AG20443 (cell line): ENCODE results near the gene DIRAS1.

Experiments used
- DNase-seq: peaks from one replicate; pipeline ENCODE4 v3.0.0; 2012; ENCODE audit warnings: low spot score, mixed read lengths

Gene DIRAS1, protein sequence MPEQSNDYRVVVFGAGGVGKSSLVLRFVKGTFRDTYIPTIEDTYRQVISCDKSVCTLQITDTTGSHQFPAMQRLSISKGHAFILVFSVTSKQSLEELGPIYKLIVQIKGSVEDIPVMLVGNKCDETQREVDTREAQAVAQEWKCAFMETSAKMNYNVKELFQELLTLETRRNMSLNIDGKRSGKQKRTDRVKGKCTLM

DNA sequence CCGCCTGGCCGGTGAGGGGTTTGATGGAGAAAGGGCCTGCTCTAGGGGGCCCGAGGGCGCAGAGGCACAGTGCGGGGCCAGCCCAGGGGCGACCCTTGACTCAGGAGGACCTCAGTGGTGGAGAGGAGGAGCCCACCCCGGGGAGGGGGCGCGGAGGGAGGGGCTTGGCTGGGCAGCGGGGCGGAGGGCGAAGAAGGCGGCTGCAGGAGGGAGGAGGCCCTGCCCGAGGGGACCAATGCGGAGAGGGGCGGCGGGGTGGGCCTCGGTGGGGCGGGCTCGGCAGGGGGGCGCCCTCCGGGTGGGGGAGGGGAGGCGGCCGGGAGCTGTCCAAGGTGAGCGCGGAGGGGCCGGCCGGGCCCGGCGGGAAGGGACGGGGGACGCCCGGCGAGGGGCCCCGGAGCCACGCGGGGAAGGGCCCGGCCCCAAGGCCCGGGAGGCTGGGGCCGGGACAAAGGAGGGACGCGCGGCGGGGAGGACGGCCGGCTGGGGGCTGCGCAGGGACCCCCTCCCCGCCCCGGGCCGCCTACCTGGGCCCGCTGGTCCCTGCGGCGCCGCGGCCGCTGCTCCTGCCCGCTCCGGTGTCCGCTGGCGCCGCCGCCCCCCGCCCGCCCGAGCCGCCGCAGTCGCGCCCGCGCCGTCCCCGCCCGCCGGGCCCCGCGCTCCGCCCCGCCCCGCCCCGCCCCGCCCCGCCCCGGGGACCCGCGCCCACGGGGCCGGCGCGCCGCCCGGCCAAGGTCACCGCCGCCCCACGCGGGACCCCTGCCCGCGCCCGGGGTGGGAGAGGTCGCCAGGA, at the start of gene DIRAS1:
TSS of gene DIRAS1 (minus strand) at position 596 of the 793 bp plus-strand sequence. CDS start 3,566 bp downstream, outside the sequence.
- DNase-seq: peak; percentile 63

DNA sequence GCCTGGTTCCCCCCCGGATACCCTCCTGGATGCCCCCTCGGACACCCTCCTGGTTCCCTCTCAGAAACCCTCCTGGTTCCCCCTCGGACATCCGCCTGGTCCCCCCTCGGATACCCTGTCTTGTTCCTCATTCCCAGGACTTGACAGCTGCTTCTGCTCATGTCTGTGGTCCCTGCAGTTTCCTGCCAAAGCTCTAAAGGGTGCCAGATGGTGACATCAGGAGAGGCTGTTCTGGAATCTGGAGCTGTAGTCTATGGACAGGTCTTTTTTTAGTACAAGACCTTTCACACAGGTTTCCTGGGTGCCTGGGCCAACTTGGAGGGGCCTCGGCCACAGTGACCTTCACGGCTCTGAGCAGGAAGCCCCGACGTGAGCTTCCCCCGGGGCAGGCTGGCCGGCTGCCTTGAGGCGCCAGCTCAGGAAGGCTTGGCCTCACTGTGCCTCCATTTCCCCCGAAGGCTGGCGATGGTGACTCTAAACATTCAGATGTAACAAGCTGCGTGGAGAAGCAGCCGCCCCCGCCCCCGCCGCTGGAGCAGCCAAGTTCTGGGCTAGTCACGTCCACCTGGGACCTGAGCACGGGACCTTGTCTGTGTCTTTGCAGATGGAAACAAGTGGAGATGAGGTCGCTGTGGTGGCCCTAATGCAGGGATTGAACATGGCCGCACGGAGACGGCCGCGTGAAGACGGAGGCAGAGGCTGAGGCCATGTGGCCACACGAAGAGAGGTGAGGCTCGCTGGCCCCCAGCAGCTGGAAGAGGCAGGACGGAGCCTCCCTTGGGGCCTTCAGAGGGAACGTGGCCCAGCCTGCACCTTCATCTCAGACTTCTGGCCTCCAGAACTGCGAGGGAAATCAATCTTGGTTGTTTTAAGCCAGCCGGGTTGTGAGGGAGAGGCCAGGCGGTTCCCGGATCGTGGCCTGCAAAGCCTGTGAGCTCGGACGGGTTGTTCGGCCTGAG, 49.2 kb upstream of the DIRAS1 start:
- peak; percentile 50 for DNase-seq

DNA sequence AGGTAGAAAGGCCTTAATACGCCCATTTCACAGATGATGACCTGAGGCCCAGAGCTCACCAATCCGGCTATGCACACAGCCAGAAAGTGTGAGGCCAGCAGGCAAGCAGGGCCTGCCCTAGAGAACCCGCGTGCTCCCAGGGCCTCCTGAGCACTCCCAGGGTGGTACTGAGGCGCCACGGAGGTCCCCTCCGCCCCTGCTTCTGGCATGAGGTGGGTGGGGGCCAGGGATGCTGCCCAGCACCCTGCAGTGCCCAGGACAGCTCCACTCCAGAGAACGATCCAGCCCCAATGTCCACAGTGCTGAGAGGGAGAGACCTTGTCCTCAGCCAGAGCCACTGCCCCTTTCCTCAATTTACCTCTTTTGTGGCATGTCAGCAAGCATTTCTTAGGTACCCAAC, 48.0 kb upstream of the DIRAS1 start:
- DNase-seq: no peak

DNA sequence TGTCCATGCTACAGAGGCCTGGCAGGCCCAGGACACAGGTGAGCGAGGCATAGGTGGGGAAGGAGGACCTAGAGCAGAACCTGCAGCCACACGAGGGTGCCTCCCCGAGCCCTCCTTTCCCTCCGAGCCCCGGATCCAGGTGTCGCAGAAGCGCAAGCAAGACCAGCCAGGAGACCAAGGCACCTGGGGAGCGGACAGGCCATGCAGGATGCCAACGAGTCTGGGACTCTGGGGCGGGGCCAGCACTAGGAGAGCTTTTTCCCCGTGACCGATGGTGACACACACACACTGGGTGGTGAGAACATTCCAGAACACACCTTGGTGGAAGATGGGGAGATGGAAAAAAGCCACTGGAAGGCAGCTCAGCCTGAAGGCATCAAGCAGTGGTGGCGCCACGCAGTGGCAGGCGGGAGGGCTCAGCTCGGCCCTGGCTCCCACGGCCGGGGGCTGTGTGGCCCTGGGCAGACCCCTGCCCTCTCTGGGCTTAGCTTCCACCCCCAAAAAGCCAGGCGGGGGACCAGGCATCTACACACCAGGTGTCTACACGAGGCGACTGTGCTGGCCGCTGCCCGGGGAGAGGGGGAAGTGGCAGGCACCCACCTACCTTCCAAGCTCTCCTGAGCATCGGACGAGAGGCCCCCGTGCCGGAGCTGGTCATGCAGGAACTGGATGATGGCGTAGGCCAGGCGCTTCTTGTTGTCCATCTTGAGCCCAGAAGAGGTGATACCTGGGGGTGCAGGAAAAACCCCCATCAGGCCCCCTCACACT, 47.4 kb upstream of the DIRAS1 start:
- DNase-seq: no peak

DNA sequence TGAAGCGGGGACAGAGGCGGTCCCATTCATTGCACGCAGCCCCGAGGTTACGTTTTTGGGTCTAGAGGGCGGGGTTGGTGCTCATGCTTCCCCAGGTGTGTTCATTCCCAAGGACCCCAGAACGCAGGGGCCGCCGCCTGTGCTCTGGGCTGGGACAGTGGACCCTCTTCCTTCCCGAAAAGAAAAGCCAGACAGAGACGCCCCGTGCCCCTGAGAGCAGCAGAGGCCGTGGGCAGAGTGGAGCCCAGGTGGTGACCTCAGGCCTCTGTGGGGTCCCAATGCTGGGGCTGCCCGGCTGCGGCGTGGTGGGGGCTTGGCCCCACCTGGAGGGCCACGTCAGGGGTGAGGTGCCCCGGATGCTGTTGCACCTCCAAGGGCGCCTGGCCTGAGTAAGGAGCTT, 46.5 kb upstream of the DIRAS1 start:
- DNase-seq: no peak

DNA sequence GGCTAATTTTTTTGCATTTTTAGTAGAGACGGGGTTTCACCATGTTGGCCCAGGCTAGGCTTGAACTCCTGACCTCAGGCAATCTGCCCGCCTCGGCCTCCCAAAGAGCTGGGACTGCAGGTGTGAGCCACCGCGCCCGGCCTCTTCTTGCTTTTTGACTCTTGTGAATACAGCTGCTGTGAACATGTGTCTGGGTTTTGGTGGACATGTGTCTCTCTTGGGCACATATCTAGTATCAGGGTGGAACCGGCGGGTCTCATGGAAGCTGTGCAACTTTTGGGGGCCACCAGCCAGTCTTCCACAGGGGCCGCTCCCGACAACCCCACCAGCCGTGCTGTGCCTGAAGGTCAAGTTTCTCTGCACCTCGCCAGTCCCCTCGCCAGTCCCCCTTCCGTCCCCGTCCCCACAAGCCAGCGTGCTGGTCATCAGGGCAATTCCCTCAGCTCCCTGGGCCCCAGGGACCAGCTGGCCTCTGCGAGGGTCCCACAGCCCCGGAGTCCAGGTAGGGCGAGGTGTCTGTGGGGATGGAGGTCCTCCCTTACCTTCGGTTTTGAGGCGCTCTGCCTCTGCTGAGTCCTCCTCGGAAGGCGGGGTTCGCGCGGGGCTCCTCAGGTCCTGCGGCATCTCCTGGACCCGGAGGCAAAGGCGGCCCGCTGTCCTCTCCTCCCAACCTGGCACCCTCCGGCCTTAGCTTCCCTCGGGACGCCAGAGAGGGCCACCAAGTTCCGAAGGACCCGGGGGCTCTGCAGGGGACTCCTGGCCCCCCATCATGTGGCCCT, 45.6 kb upstream of the DIRAS1 start:
- DNase-seq: no peak

DNA sequence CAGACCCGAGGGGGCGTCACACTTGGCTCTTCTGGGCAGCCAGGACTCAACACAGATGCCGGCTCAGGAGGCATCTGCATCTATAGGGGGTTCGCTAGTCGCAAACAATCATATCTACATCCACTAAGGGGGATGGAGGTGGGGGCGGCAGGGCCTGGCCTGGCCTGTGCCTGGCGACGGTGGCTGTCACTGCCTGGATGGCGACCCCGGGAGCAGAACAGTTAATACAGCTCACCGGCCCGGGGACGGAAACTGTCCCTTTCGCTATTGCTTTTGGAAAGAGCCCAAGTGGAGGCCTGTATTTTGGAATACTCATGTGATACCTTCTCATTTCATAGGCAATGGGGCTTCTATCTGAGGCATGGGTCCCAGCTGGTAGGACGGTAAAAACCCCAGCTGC, 44.2 kb upstream of the DIRAS1 start:
- DNase-seq: no peak

DNA sequence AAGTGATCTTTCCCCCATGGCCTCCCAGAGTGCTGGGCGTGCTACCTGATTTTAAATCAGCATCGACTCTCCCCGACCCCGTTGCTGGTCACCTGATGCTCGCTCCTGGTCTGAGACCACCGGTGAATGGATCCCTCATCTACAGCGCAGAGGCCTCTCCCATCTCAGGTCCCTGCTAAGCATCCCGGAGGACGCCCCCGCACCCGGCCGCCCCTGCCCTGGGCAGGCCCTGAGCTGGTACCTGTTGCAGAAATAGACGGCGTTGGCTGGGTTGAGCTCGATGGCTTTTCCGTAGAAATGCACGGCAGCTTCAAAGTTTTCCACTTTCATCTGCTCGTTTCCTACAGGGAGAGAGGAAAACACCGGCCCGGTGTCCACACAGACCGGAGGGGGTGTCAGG, 43.8 kb upstream of the DIRAS1 start:
- no peak for DNase-seq

DNA sequence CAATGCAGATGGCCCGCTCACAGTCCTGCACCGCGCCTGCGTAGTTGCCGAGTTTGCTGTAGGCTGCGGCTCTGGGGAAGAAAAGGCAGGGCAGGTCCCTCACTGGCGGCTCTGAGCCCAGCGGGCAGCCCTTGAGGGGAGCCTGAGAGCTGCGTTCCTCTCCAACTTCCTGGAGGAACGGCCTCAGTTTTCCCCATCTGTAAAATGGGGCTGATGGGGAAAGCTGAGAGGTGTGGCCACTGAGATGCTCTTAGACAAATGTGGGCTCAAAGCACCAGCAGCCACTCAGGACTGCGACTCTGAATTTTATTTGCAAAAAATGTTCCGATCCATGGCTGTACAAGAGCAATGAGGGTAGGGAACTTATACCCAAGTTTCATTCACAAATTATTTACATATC, 42.5 kb upstream of the DIRAS1 start:
- no peak for DNase-seq

DNA sequence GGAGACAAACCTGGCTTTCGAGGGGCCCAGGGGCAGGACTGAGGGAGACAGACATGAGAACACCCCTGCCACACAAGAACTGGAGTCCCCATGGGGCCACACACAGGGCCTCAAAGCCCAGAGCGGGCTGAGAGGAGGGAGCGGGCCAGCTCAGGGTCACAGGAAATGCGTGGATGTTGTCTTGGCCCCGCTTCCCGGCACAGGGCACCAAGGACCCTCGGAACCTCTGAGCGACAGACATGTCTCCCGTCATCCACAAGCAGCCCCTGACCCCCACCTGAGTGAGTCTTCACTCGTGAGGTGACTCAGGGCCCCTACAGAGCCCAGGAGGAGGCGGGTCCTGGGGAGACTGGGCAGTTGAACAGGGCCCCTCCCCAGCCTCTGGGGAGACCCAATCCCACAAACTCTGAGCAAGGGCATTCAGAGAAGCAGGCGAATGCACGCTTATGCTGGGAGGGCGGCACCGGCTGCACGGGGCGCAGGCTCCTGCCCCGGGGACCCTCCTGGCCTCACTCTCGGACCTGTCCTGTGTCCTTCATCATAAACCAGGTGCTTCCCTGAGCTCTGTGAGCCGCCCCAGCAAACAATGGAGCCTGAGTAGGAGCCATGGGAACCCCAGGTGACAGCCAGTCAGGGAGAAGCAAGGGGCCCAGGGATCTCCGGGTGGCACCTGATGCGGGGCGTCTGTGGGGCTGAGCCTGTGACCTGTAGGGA, 41.8 kb upstream of the DIRAS1 start:
- DNase-seq: no peak

DNA sequence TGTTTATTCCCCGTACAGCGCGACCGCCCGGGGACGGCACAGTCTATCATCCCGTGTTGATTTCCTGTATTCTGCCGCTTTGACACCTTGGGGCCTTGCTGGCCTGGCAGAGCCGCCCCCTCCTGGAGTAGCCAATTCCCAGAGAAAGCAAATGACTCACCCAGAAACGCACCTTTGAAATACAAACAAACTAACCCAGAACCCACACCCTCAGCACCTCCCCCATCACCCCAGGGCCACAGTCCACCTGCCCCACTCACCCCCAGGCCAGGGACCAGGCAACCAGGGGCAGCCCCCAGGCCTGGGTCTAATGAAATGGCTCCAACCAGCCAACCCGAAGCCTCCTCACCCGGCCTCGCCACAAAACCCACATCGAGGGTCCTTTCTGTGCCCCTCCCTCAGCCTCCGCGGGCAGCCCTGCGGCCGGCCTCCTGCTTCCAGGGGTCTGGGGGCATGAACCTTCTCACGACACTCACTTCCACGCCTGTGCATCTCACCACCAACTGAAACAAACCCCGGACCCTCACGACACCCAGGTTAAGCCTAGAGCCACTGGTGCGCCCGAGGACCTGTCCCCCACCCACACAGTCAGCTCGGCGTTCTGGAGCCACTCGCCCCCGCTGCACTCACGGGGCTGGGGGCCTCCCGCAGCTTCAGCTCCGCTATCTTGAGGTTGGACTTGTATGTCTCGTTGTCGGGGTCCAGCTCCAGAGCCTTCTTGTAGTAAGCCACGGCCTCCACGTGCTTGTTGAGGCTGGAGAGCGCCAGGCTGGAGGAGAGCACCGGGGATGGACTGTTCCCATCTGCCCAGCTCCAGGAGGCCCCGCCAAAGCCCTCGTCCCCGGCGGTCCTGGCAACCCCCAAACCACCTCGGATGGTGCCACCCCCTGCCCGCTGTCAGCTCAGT, 41.0 kb upstream of the DIRAS1 start:
- DNase-seq: no peak

DNA sequence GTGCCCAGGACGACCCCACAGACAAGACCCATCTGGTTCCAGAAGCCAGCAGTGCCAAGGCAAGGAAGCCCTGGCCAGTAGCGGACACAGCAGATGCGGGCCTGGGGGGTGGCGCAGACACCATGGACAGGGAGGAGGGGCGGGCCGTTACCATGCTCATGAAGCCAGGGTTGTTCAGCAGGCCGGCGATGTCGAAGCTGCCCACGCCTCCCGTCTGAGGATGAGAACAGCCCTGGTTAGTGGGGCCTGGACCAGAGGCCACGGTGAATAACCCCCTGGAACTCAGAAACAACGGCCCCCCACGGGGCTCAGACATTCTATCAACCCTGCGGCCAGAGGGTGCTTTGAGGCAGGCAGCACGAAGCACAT, 40.1 kb upstream of the DIRAS1 start:
- no peak for DNase-seq

DNA sequence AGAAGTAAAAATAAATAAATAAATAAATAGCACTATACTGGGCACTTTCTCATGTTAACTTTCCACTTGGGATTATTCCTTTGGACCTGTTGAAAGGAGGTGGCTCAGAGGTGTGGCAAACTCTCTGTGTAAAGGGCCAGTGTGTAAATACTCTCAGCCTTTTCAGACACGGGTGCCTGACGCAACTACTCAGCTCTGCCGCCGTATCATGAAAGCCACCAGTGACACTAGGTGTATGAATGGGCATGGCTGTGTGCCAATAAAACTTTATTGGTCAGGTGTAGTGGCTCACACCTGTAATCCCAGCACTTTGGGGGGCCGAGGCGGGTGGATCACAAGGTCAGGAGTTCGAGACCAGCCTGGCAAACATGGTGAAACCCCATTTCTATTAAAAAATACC, 38.8 kb upstream of the DIRAS1 start:
- no peak for DNase-seq

DNA sequence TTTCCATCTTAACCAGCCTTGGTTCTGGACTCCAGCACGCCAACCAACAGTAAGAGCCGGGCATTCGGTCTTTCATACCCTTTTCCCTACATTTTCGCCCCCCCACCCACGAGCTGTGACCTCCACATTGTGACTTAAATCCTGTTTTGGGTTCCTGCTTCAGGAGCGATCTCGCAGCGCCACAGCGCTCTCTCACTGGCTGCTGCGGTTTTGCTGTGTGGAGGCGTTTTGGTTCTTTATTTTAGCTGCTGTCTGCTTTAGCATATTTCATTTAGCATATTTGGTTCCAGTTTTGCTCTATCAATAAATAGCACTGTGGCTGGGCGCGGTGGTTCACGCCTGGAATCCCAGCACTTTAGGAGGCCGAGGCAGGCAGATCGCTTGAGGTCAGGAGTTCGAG, 38.2 kb upstream of the DIRAS1 start:
- no peak for DNase-seq

DNA sequence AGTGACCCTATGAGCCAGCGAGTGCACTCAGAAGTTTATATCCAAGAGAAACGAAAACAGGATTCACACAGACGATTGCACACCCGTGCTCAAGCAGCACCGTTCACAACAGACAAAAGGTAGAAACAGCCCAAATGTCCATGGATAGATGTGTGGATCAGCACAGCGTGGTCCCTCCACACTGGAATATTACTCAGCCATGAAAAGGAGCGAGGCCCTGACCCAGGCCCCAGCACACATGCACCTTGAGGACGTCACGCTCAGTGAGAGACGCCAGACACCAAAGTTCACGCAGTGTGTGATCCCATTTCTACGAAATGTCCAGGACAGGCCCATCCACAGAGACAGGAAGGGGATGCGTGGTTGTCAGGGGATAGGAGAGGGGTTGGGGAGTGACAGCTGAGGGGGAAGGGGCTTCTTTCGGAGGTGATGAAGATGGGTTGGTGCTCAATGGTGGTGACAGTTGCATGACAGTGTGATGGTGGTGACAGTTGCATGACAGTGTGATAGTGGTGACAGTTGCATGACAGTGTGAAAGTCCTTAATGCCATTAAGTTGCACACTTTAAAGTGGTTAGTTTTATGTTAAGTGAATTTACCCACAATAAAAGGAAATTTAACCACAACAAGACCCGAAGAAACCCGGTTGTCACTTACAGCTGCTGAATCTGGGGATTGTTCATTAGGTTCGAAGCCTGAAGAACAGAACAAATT, 37.6 kb upstream of the DIRAS1 start:
- DNase-seq: no peak

DNA sequence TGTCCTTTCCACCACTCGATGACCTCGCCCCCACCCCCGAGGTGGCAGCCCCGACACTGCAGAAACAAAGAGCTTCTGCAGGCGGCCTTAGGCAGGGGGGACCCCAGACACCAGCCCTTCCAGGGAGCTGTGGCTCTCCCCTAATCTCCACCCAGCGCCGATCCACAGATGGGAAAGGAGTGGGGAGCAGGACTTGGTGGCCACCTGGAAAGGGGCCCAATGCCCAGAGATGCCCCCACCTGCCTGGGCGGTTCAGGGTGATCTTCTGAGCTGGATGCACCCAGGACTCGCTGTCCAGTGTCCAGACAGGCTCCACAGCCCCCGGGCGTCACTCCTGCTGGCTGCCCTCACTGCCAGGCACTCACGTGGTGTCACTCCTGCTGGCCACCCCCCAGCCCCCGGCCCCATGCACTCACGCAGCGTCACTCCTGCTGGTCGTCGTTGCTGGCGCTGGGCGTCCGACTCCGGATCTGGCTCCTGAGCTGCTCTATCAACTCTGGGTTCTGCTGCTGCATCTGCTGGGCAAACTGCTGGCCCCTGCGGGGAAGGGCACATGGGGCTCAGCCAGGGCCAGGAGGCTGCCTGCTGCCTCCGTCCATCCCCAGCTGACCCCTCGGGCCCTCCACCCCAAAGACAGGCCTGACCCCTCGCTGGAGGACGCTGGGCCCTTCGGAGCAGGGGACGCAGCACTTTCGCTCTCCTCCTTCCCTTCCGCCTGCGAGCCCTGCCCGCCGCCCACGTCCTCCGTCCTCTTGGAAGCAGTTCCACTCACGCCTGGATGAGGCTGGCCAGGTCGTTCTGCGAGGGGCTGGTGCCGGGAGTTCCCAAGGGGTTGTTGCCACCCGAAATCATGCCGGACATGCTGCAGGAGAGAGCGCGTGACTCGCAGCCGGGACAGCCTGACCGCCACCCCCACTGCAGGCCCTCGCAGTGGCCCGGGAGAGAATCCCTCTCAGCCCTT, 36.0 kb upstream of the DIRAS1 start:
- no peak for DNase-seq

DNA sequence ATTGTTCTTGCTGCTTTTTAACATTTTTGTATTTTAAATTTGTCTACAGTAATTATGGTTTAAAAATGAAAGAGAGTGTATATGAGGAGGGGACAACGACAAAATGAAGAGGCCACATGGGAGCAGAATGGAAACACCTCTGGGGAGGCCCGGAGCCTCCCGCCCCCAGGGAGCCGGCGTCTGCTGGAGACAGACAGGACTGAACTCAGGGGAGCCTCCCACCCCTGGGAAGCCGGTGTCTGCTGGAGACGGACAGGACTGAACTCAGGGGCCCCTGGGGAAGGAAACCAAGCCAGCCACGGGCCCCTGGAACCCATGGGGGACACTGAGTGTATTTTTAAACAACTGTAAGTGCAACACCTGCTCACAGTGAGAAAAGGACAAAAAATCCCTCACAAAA, 35.3 kb upstream of the DIRAS1 start:
- DNase-seq: no peak

DNA sequence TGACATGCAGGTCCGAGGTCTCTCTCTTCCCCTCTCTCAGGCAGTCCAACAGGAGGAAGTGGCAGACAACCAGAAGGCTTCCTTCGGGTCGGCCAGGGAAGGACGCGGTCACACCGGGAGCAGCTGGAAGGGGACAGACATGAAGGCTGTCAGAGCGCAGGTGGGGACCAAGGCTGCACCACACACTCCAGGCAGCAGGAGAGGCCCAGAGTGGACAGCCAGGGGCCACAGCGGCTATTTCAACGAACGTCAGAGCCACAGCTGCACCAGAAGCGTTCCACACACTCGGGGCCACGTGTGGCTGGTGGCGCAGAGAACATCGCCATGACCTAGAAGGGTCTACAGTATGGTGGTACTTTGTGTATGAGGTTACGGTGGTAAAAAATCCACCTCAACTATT, 34.6 kb upstream of the DIRAS1 start:
- DNase-seq: no peak
